NCI-H345 (cell line): ENCODE measurements around the gene NSD1.

Experiments used
- DNase-seq: peaks from one replicate; lab custom pipeline; 2025; lab: John Stamatoyannopoulos, UW

The NSD1 gene

GRCh38 chr5:177308740-177309139 is 175.2 kb downstream of the NSD1 start:
- no peak for DNase-seq

GRCh38 chr5:177309351-177310191 is 176.0 kb downstream of the NSD1 start:
- DNase-seq = peak; percentile 85

GRCh38 chr5:177310332-177310731 is 176.8 kb downstream of the NSD1 start:
- DNase-seq = peak; percentile 70

- peak; percentile 55 for DNase-seq
Observed at GRCh38 chr5:177310757-177311391, 177.3 kb downstream of the NSD1 start.

- DNase-seq = no peak
Observed at GRCh38 chr5:177311392-177311722, 177.8 kb downstream of the NSD1 start.

- DNase-seq = peak; percentile 99
Observed at GRCh38 chr5:177311723-177312648, 178.4 kb downstream of the NSD1 start, which contains the start of gene MXD3. Gene MXD3 (minus strand): TSS chr5:177311898. CDS start chr5:177311830, 68 bp downstream.

GRCh38 chr5:177312649-177313181 is 179.1 kb downstream of the NSD1 start:
- peak; percentile 29 for DNase-seq

- DNase-seq = no peak
Observed at GRCh38 chr5:177313561-177314259, 180.1 kb downstream of the NSD1 start.

- DNase-seq = no peak
Observed at GRCh38 chr5:177314376-177315342, 181.1 kb downstream of the NSD1 start.

GRCh38 chr5:177315411-177315810 is 181.8 kb downstream of the NSD1 start:
- DNase-seq = no peak

GRCh38 chr5:177316005-177316404 is 182.4 kb downstream of the NSD1 start:
- no peak for DNase-seq

- DNase-seq = peak; percentile 62
Observed at GRCh38 chr5:177317959-177318377, 184.4 kb downstream of the NSD1 start.

GRCh38 chr5:177319913-177320588 is 186.5 kb downstream of the NSD1 start:
- no peak for DNase-seq

- no peak for DNase-seq
Observed at GRCh38 chr5:177320879-177321278, 187.3 kb downstream of the NSD1 start.

- no peak for DNase-seq
Observed at GRCh38 chr5:177325868-177326381, 192.4 kb downstream of the NSD1 start.

GRCh38 chr5:177327539-177328522 is 194.3 kb downstream of the NSD1 start:
- DNase-seq = no peak

GRCh38 chr5:177328545-177329231 is 195.1 kb downstream of the NSD1 start:
- no peak for DNase-seq

GRCh38 chr5:177329883-177330282 is 196.3 kb downstream of the NSD1 start:
- peak; percentile 64 for DNase-seq
